HG03045 (cell line): ENCODE measurements around the gene ABHD4.
"Not testable (repeated sequence)": the region's sequence is repeated elsewhere in the genome, so short reads cannot be mapped to it uniquely, and the experiment has no call there.

ENCODE experiments used
- ATAC-seq: cut with Tn5 transposase; IDR thresholded peaks from one replicate; pipeline ENCODE4 v1.9.1; 2021; ENCODE audit warnings: mild to moderate bottlenecking, moderate library complexity; ENCODE audit not compliant: unreplicated experiment

ABHD4 gene

DNA sequence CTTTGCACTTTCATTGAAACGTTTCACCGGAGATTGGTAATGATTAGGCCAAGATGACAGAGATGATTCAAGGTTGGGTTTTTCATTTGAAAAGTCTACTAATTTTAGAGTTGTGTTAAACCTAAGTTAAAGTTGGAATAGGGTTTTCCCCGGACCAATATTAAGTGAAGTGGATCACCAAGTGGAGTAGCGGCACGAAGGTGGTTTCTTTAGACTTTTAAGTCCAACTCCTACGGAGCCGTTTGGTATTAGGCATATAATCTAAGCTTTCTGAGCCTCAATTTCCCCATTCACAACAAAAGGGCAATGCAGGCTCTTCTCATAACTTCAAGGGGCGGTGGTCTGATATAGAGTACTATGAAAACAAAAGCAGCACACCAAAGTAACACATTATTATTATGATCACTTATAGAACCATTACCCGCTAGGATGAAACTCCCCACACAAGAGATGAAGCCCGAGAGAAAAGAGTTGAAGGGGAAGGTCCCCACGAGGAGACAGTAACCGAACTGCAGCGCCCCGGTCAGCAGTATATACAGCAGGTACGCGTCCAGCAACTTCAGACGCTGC, 9.5 kb upstream of the ABHD4 start:
- no peak for ATAC-seq

DNA sequence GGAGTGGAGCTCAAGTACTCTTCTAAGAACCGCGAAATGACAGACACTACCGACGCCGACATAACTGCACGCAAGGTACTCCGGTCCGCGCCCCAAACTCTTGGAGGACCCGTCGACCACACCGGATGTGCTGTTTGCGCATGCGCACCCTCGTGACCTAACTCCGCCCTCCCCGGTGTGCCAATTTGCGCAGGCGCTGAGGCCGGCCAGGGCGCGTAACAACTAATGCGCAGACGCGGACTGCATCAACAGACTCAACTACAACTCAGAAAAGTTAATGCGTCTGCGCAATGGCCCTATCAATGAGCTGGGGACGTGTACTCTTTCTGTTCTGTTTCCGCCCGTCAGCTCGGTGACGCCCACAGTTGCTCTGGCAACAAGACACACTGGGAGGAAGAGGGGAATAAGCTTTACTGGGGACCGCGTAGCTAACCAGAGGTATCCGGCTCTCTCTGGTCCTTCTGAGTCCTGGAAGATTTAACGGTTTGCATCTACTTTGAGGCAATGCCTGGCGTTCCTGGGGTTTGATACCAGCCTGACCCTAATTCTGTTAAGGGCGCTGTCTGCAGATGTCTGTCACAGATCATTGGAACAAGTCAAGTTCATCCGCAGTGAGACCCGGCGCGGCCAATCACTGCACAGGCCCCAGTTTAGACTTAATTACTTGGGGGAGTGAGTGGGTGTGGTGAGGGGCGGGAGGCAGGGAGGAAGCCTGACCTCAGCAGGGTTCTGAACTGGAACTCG, 8.8 kb upstream of the ABHD4 start, which contains the start of gene DAD1:
Gene DAD1 (minus strand): TSS at position 129 of the 744 bp plus-strand sequence. CDS start 67 bp downstream, at position 62.
- ATAC-seq = peak; percentile 89

DNA sequence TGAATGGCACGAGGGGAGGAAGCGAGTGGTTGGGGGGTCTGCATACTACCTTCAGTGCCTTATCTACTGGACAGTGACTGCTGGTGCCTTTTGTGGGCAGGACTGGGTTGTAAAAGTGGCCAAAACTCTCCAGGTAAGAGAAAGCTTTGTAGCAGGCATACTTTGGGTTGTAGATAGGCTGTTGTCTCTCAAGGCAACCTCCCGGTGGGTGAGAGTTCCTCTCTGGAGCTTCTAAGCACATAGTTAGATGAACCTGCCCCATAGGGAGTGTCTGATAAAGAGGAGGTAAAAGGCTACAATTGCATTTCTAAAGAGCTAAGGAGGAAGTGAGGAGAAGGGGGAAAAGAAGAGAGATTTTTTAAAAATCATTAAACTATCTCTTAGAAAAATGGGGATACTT, 4.9 kb upstream of the ABHD4 start:
- ATAC-seq = no peak

DNA sequence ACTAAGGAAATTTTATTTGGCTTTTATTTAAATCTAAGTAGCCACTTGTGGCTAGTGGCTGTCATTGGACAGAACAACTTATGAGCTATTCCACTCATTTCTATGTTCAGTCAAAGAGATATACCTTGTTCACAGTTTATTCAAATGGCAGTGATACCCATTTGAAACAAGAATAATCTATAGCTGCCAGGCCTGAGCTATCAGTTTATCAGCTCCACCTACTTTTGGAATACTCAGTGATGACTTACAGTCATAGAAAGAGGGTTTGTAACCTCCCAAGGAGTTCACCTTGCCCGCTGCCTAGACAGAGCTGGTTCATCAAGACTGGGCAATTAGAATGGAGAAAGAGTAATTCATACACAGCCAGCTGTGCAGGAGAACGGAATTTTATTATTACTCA, 4.5 kb upstream of the ABHD4 start:
- no peak for ATAC-seq

DNA sequence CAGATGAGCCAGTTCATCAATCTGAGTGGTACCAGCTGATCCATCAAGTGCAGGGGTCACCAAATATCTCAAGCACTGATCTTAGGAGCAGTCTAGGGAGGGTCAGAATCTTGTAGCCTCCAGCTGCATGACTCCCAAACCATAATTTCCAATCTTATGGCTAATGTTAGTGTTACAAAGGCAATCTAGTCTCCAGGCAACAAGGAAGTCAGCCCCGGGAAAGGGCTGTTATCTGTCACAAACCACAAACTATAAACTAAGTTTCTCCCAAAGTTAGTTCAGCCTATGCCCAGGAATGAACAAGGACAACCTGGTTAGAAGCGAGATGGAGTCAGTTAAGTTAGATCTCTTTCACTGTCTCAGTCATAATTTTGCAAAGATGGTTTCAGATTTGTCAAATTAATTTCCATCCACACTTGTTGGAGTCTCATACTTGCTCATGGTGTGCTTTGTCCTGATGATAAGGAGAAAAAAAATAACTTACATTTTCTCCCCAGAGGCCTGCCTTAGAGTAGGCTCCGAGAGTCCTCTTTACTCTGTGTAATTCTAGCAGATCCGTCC, 3.9 kb upstream of the ABHD4 start:
- ATAC-seq = no peak

DNA sequence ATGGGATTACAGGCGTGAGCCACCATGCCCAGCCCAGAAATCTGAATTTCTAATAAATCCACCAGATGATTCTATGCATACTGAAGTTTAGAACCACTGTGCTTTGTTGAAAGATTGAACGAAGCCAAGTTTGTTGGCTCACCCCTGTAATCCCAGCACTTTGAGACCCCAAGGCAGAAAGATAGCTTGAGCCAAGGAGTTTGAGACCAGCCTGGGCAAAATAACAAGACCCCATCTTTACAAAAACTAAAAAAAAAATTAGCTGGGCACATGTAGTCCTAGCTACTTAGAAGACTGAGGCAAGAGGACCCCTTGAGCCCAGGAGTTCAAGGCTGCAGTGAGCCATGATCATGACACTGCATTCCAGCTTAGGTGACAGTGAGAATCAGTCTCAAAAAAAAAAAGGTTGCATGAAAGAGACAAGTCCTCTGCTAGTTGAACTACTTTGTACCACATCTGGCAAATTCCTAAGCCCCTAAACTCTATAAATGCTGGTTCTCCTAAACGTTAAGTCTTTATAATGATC, 1.7 kb upstream of the ABHD4 start:
- no peak for ATAC-seq

DNA sequence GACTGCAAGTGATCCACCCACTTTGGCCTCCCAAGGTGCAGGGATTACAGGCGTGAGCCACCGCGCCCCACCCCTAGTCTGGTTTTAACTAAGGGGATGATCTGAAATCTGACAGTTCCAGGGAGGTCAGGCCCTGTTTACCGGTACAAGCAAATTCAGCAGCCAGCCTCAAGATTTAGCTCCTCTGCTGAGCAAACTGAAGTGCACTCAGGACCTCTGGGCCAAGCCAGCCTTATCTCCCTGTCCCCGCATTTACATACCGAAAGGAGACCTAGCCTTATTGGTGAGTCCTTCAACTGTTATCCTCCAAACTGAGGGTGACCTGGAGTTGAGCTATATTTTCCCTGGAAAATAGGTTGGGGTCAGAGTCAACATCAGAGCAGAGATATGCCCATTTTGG, 835 bp upstream of the ABHD4 start:
- ATAC-seq = no peak

DNA sequence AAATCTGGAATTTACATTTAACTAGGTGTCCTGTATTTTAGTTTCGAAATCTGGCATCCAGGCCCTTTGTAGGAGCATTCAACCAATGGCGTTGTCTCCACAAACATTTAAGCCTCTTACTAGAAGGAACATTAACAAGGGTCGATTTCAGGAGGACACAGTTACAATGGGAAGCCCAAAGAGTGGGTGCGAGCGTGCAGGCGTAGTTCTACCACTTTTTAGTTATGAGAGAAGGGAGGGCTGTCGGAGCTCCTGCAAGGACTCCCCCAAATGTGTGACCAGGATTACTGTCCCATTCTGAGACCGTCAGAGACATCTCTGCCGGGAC, 365 bp upstream of the ABHD4 start:
- peak; percentile 27 for ATAC-seq

DNA sequence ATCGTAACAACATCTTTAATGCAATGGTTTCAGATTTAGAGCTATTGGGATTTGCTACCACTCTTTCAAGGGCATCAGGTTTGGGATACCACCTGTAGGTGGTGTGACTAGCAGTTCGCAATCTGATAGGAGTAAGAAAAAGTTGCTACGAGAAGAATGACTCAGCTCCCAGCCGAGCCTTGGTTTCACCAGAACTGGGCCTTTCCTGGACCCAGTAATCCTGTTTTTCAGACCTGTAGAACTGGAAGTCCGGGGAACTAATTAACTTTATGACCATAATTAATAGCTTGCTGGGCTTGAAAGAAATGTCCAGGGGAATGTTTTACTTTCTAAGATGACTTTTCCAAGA, 770 bp downstream of the ABHD4 start:
- ATAC-seq = peak; percentile 45

DNA sequence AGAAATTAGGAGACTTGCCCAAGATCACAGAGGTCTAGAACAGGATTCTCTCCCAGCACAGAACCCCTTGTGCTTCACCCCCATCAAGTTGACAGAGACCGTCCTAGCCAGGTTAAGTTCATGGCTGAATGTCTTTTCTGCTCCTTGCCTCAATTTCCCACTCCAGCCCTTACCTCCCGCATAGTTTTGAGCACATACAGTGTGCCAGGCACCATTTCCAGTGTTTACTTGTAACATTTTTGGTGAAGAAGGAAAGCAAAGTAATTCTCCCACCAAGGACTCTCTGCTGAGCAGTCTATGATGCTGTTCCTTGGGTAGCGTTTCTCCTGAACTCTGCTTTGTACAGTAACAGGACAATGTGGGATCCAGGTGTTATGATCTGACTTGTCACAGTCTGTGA, 1.2 kb downstream of the ABHD4 start:
- ATAC-seq = no peak

DNA sequence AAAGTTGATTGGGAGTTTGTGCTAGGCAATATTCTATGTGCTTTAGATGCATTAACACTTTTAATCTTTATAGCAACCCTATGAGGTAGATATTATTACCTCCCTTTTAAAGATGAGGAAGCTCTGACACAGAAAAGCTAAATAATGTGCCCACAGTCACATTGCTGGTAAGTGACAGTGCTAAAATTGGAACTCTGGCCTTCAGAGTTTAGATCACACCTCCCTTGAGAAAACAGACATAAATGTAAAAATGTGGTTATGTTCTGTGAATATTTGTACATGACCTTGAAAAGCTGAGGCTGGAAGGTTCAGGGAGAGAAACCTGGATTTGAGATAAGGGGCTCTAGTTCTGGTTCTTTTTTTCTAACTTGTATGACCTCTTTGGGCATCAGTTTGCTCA, 1.9 kb downstream of the ABHD4 start:
- no peak for ATAC-seq

DNA sequence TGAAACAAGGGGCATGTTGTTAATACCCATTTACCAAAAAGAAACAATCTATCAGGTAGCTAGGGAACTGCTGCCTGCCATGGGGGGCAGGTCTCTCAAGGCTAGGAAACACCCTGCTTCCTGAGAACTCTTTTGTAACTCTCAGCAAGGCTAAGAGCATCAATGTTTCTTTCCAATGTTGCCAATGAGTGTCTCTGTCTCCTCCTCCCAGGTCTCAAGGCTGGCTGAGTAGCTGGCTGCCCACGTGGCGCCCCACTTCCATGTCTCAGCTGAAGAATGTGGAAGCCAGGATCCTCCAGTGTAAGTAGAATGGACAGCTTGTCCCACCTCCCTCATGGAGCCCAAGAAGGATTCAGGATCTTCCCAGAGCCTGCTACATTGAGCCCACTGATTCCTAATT, 3.4 kb downstream of the ABHD4 start:
- no peak for ATAC-seq

DNA sequence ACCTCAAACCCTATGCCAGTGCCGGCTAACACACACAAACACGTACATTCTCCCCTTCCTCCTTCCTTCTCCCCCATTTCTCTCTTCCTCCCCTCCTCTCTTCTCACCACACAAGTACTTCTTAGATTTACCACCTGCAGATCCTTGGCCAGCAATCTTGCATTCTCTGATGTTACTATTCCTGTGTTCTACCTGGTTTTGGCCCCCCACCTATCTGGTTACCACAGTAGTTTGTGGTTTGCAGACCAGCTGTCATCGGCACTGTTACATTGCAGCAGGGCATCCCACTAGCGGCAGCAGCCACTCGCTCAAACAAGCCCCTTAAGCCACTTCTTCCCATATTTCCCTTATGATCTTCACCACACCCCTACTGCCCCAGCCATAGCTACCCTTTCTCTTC, 3.9 kb downstream of the ABHD4 start:
- ATAC-seq = no peak

DNA sequence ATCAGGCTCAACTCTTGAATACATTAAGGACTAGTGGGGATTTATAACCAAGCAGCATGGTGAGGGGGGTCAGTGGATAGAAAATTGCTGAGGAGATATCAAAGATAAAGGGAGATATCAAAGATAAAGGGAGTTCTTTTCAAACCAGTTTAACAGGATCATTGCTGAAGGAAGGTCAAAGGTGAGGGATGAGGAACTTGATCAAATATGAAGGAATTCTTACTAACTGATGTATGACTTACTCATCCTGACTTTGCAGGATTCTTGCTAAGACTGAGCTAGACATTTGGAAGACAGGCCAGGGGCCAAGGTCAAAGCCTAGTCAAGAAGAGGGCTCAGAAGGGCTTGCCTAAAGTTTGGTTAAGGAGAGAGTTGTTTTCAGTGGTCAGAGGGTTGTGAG, 4.8 kb downstream of the ABHD4 start:
- ATAC-seq = no peak

DNA sequence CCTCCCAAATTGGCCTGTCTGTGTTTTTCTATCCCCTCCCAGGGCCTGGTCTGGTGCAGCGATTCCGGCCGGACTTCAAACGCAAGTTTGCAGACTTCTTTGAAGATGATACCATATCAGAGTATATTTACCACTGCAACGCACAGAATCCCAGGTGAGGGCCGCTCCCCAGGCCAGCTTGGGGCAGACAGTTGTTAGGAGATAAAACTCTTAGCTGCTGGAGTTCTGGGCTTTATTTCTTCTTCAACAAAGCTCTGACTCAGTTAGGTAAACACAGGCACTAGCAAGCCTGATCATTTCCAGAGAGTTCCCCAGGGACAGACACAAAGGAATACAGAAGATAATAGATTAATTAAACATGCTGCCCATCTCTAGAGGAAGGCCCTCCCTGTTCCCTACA, 8.3 kb downstream of the ABHD4 start:
- ATAC-seq = no peak

DNA sequence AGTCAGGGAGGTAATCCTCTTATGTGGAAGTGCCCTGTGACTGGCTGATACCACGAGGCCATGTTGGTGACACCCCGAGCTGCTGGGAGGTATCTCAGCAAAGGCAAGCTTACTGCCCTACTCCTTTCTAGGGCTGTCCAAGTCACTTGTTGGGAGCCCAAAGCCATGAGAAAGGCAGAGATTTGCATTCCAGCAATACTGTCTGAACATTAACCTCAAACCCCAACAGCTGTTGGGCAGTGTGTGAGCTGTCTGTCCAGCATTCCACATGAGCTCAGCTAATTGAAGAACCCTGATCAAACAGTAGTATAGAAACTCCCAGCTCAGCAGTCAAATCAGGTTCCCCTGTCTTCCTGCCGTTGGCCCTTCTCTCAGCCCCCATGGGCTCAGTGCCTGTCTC, 9.2 kb downstream of the ABHD4 start:
- no peak for ATAC-seq

DNA sequence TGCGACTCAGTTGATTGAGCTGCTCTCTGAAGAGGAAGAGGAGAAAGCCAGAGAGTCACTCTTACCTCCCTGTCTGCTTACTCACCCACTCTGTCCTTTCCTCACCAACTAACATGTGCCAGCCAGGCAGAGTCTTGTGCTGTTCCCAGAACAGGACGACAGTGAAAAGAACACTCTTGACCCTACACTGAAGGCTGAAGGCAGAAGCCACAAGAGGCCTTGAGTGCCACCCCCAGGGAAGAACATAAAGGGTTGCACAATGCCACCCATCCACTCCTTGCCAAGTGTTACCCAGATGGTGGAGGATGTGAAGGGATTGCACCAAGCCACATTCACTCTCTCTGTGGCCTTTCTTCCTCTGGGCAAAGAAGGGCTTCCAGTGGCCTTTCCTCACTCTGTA, 12.8 kb downstream of the ABHD4 start:
- no peak for ATAC-seq

DNA sequence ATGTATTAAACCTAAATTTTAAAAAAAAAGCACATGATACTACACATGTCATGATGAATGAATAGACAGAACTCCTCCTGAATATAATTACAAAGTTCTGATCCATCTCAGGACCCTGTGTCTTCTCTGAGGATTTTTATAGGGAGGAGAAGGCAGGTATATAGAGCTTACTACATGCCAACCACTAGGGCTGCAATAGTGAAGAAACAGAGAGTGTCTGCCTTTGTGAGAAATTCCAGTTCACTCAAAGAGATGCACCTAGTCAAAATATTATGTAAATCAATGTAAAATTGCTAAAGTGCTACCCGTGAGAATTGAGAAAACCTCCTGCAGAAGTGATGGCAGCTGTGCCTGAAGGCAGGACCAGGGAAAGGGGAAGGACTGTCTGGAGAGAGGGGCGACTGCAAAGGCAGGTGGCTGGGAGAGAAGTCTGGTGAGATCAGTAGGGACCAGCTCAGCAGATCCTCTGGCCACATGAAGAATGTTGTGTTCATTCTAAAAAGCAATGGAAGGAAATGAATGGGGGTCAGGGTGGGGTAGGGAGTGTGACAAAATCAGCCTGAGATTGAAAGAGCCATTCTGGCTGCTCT, 15.1 kb downstream of the ABHD4 start:
- no peak for ATAC-seq

DNA sequence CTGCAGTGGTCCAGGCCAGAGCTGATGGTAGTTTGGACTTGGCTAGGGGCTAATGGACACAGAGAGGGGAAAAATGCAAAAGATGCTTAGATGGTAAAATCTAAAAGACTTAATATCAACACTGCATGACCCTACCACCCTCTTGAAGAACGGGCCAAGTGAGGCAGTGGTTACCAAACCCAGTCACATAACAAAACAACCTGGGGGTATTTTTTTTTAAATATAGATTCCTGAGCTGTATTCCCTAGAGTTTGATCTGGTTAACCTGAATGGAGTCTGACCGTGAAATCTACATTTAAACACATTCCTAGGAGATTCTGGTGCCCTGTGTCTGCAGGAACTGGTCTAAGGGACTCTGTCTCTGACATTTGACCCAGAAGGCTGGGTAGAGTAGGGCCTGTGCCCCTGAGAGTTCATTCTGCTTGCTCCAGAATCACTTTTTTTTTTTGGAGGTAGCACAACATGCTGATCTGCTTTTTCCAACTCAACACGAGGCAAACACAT, 15.7 kb downstream of the ABHD4 start:
- ATAC-seq = no peak

DNA sequence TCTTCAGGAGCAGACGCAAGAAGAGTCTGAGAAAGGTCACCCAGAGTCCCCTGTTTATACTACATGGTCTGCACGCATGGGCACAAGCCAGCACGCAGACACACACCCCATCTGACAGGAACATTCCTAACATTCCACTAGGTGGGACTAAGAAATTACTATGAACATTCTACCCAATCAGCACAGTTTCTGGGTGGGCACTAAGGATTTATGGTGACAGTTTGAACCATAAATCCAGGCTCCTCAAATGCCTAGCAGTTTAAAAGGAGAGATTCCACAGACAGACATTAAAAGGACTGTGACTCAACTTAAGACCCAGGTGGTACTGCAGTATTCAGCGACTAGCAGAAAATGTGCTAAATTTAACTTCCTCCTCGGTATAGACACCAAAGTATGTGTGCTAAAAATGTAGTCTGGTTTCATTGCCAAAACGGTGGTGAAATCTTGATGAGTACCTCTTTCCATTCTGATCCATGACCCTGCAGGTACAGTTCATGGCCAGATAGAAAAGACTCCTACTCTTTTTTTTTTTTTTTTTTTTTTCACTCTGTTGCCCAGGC, 16.2 kb downstream of the ABHD4 start:
- no peak for ATAC-seq

DNA sequence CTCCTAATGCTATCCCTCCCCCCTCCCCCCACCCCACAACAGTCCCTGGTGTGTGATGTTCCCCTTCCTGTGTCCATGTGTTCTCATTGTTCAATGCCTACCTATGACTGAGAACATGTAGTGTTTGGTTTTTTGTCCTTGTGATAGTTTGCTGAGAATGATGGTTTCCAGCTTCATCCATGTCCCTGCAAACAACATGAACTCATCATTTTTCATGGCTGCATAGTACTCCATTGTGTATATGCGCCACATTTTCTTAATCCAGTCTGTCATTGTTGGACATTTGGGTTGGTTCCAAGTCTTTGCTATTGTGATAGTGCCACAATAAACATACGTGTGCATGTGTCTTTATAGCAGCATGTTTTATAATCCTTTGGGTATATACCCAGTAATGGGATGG, 17.7 kb downstream of the ABHD4 start:
- ATAC-seq = not testable (repeated sequence)

DNA sequence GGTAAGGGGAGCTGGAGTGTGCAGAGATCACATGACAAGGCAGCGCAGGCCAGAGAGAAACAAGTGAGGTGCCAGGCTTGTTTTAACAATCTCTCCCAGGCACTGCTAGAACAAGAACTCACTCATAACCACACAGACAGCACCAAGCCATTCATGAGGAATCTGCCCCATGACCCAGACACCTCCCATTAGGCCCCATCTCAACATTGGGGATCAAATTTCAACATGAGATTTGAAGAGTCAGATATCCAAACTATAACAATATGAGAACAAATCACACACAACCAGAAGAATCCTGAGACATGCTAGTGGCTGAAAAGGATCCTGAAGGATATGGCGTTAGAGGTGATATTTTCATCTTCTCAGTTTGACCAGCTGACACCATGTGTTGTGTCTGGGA, 24.2 kb downstream of the ABHD4 start:
- ATAC-seq = no peak
